CD4-positive, alpha-beta memory T cell (primary cell): Measurements from ENCODE around the gene SF3A1. TPM values are rescaled to one million over a fixed set of nuclear protein-coding genes. Genes with fewer than 3 reads are reported as not detected.

ENCODE experiments used
- CTCF ChIA-PET: fragments of 350-600 bp; sonication (Branson Sonifier 250); formaldehyde crosslinking; loops from one replicate; lab custom pipeline; 2021; ENCODE audit warnings: inconsistent platforms; ENCODE audit not compliant: partially characterized antibody; lab: Charles Lee
- POLR2A ChIA-PET: fragments of 350-600 bp; sonication (Branson Sonifier 250); formaldehyde crosslinking; loops from one replicate; lab custom pipeline; 2021; ENCODE audit not compliant: partially characterized antibody; lab: Charles Lee
- DNase-seq, 5 donors: peaks; one replicate each; pipeline versions ENCODE4 v3.0.0 to v3.0.0-alpha.2; 2020 to 2022; ENCODE audit warnings: mixed read lengths in 1 of 5
- H3K27ac ChIP-seq: one replicate; pipeline ENCODE4 v1.7.0; 2013; ENCODE audit warnings: low read depth, low read length
- H3K27me3 ChIP-seq: 2 replicates; pipeline ENCODE4 v1.7.0; 2013; ENCODE audit warnings: mild to moderate bottlenecking, low read length, moderate library complexity; ENCODE audit not compliant: insufficient read depth
- H3K36me3 ChIP-seq: 2 replicates; pipeline ENCODE4 v1.7.0; 2013; ENCODE audit warnings: mild to moderate bottlenecking, low read length, moderate library complexity; ENCODE audit not compliant: insufficient read depth
- H3K4me1 ChIP-seq: 2 replicates; pipeline ENCODE4 v1.7.0; 2013; ENCODE audit warnings: mild to moderate bottlenecking, low read length, moderate library complexity; ENCODE audit not compliant: insufficient read depth
- H3K4me3 ChIP-seq, 2 donors: one replicate each; pipeline ENCODE4 v1.7.0; 2013; ENCODE audit warnings: low read length in 2 of 2, mild to moderate bottlenecking in 1 of 2
- H3K9me3 ChIP-seq, 2 donors: one replicate each; pipeline ENCODE4 v1.7.0; 2013; ENCODE audit warnings: low read length in 2 of 2, control low read depth in 1 of 2; ENCODE audit not compliant: control insufficient read depth in 1 of 2
- H3K27ac Mint-ChIP-seq, 7 donors: one replicate each; pipeline ENCODE4 v1.8.0; 2020 to 2021; ENCODE audit warnings: mixed read lengths in 7 of 7, mild to moderate bottlenecking in 6 of 7, inconsistent platforms in 3 of 7, moderate library complexity in 3 of 7
- H3K27me3 Mint-ChIP-seq, 2 donors: one replicate each; pipeline ENCODE4 v1.8.0; 2020 to 2021; ENCODE audit warnings: mixed read lengths in 2 of 2
- H3K36me3 Mint-ChIP-seq, 2 donors: one replicate each; pipeline ENCODE4 v1.8.0; 2020 to 2021; ENCODE audit warnings: mixed read lengths in 2 of 2, inconsistent platforms in 1 of 2, mild to moderate bottlenecking in 1 of 2
- H3K4me1 Mint-ChIP-seq, 4 donors: one replicate each; pipeline ENCODE4 v1.8.0; 2020 to 2021; ENCODE audit warnings: mixed read lengths in 4 of 4, mild to moderate bottlenecking in 1 of 4
- H3K4me3 Mint-ChIP-seq, 8 donors: one replicate each; pipeline ENCODE4 v1.8.0; 2020 to 2021; ENCODE audit warnings: mixed read lengths in 8 of 8, mild to moderate bottlenecking in 7 of 8, moderate library complexity in 6 of 8, inconsistent platforms in 3 of 8
- H3K9me3 Mint-ChIP-seq, 8 donors: one replicate each; pipeline ENCODE4 v1.8.0; 2020 to 2021; ENCODE audit warnings: mixed read lengths in 8 of 8, mild to moderate bottlenecking in 5 of 8, inconsistent platforms in 3 of 8, moderate library complexity in 1 of 8
- intact Hi-C: fragments of 100-400 bp; cut with micrococcal nuclease; formaldehyde crosslinking; loops from one replicate; pipeline ENCODE4 v1.15.1; 2023
- polyA plus RNA-seq, 2 donors: library from polyadenylated mRNA; unstranded; fragments of 300-500 nt; fragmentation: Illumina TruSeq; gene quantifications; one replicate each; pipeline ENCODE4 v1.2.3, GENCODE V29; 2021
- total RNA-seq, 2 experiments: library from RNA; stranded (reverse); gene quantifications; one replicate each; pipeline ENCODE4 v1.2.3, GENCODE V29; 2021

The SF3A1 gene
- total and polyA plus RNA-seq, 4 experiments from 2014 or later: 44.0 to 301 (median 217) TPM

- H3K4me3 Mint-ChIP-seq: no peak overlapping the region
- POLR2A ChIA-PET: interaction anchor here (1.1 to 15.0 kb wide), 5 partner anchors 10 to 61 kb away, joined by 4 to 333 read pairs (median 6); partner anchors contain the start of genes CCDC157, SF3A1 and TBC1D10A
- H3K36me3 ChIP-seq: peaks cover 72% of the 10 kb centered on the region
Observed at GRCh38 chr22:30295576-30295975, 61.1 kb downstream of the SF3A1 start.

DNA sequence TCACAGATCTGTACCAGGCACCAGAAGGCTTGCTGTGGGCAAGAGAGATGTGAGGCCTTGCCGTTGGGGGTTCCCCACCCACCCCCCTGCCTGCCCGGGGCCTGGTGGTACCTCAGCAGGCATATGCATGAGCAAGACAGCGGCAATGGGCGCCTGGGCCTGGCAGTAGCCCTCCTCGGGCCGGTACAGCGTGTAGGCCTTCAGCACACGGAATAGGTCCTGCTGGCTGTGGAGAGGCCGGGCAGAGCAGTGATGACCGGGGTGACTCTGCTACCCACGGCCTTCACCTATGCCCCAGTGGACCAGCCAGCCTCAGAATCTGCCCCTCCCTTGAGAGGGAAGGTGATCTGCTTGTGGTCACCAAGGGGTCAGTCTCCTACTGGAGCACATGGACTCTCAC is 61.9 kb downstream of the SF3A1 start:
- H3K4me3 ChIP-seq: no peak overlapping the region
- H3K36me3 ChIP-seq: peaks cover 68% of the 10 kb centered on the region
- no peaks in the 10 kb centered on the region for H3K27me3 Mint-ChIP-seq
- no peaks in the 10 kb centered on the region for H3K9me3 Mint-ChIP-seq
- ChIA-PET POLR2A (interaction anchor here (1.2 to 15.0 kb wide), 4 partner anchors 11 to 62 kb away, joined by 6 to 333 read pairs (median 128); partner anchors contain the start of genes CCDC157, SF3A1 and TBC1D10A), CTCF (interaction anchor here (0.7 to 7.9 kb wide), 4 partner anchors 11 to 94 kb away, joined by 3 to 218 read pairs (median 4); partner anchors contain the start of gene TBC1D10A)
- intact Hi-C loops: no loop called here
- no peaks in the 10 kb centered on the region for H3K9me3 ChIP-seq
- H3K27ac ChIP-seq: no peak overlapping the region
- DNase-seq: peak in 1 of 5 donors; percentile 25
- H3K4me1 ChIP-seq: peaks cover 61% of the 10 kb centered on the region
- H3K4me3 Mint-ChIP-seq: no peak overlapping the region
- peaks cover 32 to 69% of the 10 kb centered on the region in 2 donors for H3K36me3 Mint-ChIP-seq
- no peak overlapping the region for H3K27ac Mint-ChIP-seq
- no peaks in the 10 kb centered on the region for H3K27me3 ChIP-seq
- H3K4me1 Mint-ChIP-seq: peaks cover 32 to 62% (median 44%) of the 10 kb centered on the region in 4 donors

More at GRCh38 chr22:30295576-30295975, 61.1 kb downstream of the SF3A1 start:
- peaks cover 32 to 68% of the 10 kb centered on the region in 2 donors for H3K36me3 Mint-ChIP-seq
- H3K4me1 Mint-ChIP-seq: peaks cover 26 to 57% (median 41%) of the 10 kb centered on the region in 4 donors
- Histone ChIP-seq H3K4me1 (peaks cover 57% of the 10 kb centered on the region), H3K27me3 (no peaks in the 10 kb centered on the region), H3K27ac (peak overlapping the region; percentile 20), H3K4me3 (no peak overlapping the region), H3K9me3 (no peaks in the 10 kb centered on the region)
- H3K27me3 Mint-ChIP-seq: no peaks in the 10 kb centered on the region
- peak in 1 of 5 donors; percentile 14 for DNase-seq
- intact Hi-C loops: no loop called here
- no peaks in the 10 kb centered on the region for H3K9me3 Mint-ChIP-seq
- peak overlapping the region in 6 of 7 donors; percentile 76 to 94 (median 90) for H3K27ac Mint-ChIP-seq
- CTCF ChIA-PET: interaction anchor here (1.2 to 1.5 kb wide), 4 partner anchors 8 to 187 kb away, joined by 3 to 7 read pairs (median 4); no protein-coding TSS in a partner anchor

DNA sequence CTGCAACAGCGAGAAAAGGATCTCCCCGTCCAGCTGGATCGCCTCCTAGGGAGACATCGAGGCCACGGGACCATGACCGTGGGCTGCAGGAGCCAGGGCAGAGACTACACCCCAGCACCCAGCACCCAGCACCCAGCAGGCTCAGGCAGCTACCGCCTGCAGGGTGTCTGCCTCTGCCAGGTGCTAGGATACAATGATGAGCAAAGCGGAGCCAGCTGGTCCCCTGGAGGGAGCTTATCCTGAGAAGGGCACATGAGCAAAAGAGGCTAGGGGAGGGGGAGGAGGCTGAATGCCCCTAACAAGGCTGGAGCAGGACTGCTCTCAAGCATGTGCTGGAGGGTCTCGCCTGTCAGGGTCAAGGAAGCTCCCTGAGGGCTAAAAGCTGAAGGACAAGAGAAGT is 62.6 kb downstream of the SF3A1 start:
- no peak overlapping the region for H3K27ac ChIP-seq
- Mint-ChIP-seq H3K27ac (peak overlapping the region in 3 of 7 donors; percentile 15 to 68 (median 48)), H3K4me1 (peaks cover 30 to 65% (median 42%) of the 10 kb centered on the region in 4 donors), H3K36me3 (peaks cover 32 to 70% of the 10 kb centered on the region in 2 donors), H3K9me3 (no peaks in the 10 kb centered on the region), H3K27me3 (no peaks in the 10 kb centered on the region), H3K4me3 (no peak overlapping the region)
- intact Hi-C loops: no loop called here
- CTCF ChIA-PET: interaction anchor here (0.7 to 7.9 kb wide), 4 partner anchors 17 to 95 kb away, joined by 3 to 218 read pairs (median 3); partner anchors contain the start of genes RNF215 and TBC1D10A
- peaks cover 59% of the 10 kb centered on the region for H3K4me1 ChIP-seq
- peaks cover 68% of the 10 kb centered on the region for H3K36me3 ChIP-seq
- peak in 1 of 5 donors; percentile 4 for DNase-seq
- no peaks in the 10 kb centered on the region for H3K27me3 ChIP-seq
- no peaks in the 10 kb centered on the region for H3K9me3 ChIP-seq
- POLR2A ChIA-PET: interaction anchor here (3.0 to 15.0 kb wide), 3 partner anchors 11 to 63 kb away, joined by 11 to 333 read pairs (median 244); partner anchors contain the start of genes CCDC157, SF3A1 and TBC1D10A
- H3K4me3 ChIP-seq: no peak overlapping the region

GRCh38 chr22:30293026-30293425 is 63.7 kb downstream of the SF3A1 start:
- Mint-ChIP-seq H3K9me3 (no peaks in the 10 kb centered on the region), H3K4me3 (no peak overlapping the region), H3K27me3 (no peaks in the 10 kb centered on the region), H3K36me3 (peaks cover 26 to 61% of the 10 kb centered on the region in 2 donors), H3K27ac (peak overlapping the region in 1 of 7 donors; percentile 35), H3K4me1 (peaks cover 30 to 64% (median 41%) of the 10 kb centered on the region in 4 donors)
- Histone ChIP-seq H3K27me3 (no peaks in the 10 kb centered on the region), H3K36me3 (peaks cover 58% of the 10 kb centered on the region), H3K4me1 (peaks cover 58% of the 10 kb centered on the region), H3K4me3 (no peak overlapping the region), H3K27ac (no peak overlapping the region), H3K9me3 (no peaks in the 10 kb centered on the region)
- POLR2A ChIA-PET: interaction anchor here (1.0 to 15.0 kb wide), 4 partner anchors 12 to 131 kb away, joined by 3 to 333 read pairs (median 181); partner anchors contain the start of genes CCDC157, SF3A1 and TBC1D10A
- CTCF ChIA-PET: interaction anchor here (6.3 to 7.9 kb wide), 2 partner anchors 18 to 35 kb away, joined by 115 to 218 read pairs; partner anchors contain the start of gene TBC1D10A
- intact Hi-C loops: no loop called here
- DNase-seq: no peak

DNA sequence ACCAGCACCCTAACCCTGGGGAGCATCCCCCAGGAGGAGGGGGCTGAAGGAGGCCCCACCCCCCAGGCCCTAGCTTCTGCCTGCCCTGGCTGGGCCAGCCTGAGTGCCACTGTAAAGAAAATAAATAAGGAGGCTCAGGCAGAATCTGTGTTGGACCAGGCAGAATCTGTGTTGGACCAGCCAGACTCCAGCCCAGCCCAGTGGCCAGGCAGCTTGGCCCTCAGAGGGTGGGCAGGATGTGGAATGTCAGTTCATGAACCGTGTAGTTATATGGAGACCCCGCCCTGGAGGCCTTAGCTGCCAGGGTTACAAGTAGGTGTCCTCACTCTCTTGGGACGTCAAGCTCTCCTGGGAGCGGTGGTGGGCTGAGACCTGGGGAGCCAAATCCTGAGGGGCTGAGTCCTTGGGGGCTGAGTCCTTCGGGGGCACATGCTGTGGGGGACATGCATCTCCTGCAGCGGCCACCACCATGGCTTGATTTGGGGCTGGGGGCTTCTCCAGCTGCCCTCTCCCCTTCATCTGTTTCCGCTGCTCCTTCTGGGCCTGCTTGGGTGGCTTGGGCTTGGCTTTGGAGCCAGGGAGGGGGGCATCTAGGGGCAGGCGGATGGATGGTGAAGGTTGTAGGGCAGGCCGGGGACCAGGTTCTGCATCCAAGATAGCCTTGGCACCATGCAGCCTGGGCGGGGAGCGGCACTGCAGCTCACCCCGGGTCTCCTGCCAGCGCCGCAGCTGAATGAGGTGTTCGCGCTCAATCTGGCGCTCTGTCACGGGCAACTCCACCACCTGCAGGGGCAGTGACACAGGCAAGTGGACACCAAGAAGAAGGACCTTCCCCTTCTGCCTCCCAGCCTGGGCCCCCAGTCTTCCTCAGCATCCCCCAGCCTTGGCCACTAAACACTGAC is 64.4 kb downstream of the SF3A1 start:
- peaks cover 52% of the 10 kb centered on the region for H3K36me3 ChIP-seq
- CTCF ChIA-PET: interaction anchor here (0.7 to 7.9 kb wide), 4 partner anchors 18 to 184 kb away, joined by 3 to 218 read pairs (median 60); partner anchors contain the start of gene TBC1D10A
- peaks cover 55% of the 10 kb centered on the region for H3K4me1 ChIP-seq

GRCh38 chr22:30291058-30291892 is 65.4 kb downstream of the SF3A1 start:
- Histone ChIP-seq H3K9me3 (no peaks in the 10 kb centered on the region), H3K4me3 (no peak overlapping the region), H3K27me3 (no peaks in the 10 kb centered on the region), H3K36me3 (peaks cover 41% of the 10 kb centered on the region), H3K4me1 (peaks cover 55% of the 10 kb centered on the region), H3K27ac (peak overlapping the region; percentile 68)
- H3K36me3 Mint-ChIP-seq: peaks cover 14 to 46% of the 10 kb centered on the region in 2 donors
- peak overlapping the region in 6 of 7 donors; percentile 10 to 94 (median 60) for H3K27ac Mint-ChIP-seq
- H3K9me3 Mint-ChIP-seq: no peaks in the 10 kb centered on the region
- H3K4me1 Mint-ChIP-seq: peaks cover 28 to 60% (median 37%) of the 10 kb centered on the region in 4 donors
- POLR2A ChIA-PET: interaction anchor here (0.7 to 15.0 kb wide), 11 partner anchors 10 to 106 kb away, joined by 3 to 333 read pairs (median 46); partner anchors contain the start of genes CCDC157, OSM, RNF215 and SEC14L2
- no peaks in the 10 kb centered on the region for H3K27me3 Mint-ChIP-seq
- peak overlapping the region in 2 of 8 donors; percentile 27 to 94 for H3K4me3 Mint-ChIP-seq
- intact Hi-C loops: no loop called here
- CTCF ChIA-PET: interaction anchor here (1.7 to 9.2 kb wide), 6 partner anchors 20 to 183 kb away, joined by 5 to 392 read pairs (median 78); partner anchors contain the start of genes CCDC157, RNF215, SF3A1 and TBC1D10A
- peak in 1 of 5 donors; percentile 37 for DNase-seq

More for the DNA sequence above, 64.4 kb downstream of the SF3A1 start:
- peak in 1 of 5 donors; percentile 16 for DNase-seq
- Histone ChIP-seq H3K4me3 (no peak overlapping the region), H3K27me3 (no peaks in the 10 kb centered on the region), H3K27ac (no peak overlapping the region), H3K9me3 (no peaks in the 10 kb centered on the region)
- Mint-ChIP-seq H3K27ac (peak overlapping the region in 2 of 7 donors; percentile 66 to 91), H3K27me3 (no peaks in the 10 kb centered on the region), H3K4me1 (peaks cover 32 to 63% (median 41%) of the 10 kb centered on the region in 4 donors), H3K36me3 (peaks cover 23 to 54% of the 10 kb centered on the region in 2 donors), H3K9me3 (no peaks in the 10 kb centered on the region), H3K4me3 (no peak overlapping the region)
- POLR2A ChIA-PET: interaction anchor here (1.0 to 15.0 kb wide), 7 partner anchors 13 to 131 kb away, joined by 3 to 333 read pairs (median 56); partner anchors contain the start of genes CCDC157, SF3A1 and TBC1D10A
- intact Hi-C loops: no loop called here
